T-helper 1 cell treated with Interleukin-12 subunit alpha and Interleukin-12 subunit beta and Interleukin-4 antibody, amounts not matched to agents 30 ng/mL and 1 ng/mL, for 36 hours (primary cell): ENCODE data around the gene CIB2. TPM values are rescaled to one million over a fixed set of nuclear protein-coding genes. Genes with fewer than 3 reads are reported as not detected.

Source experiments
- intact Hi-C: fragments of 100-400 bp; cut with micrococcal nuclease; formaldehyde crosslinking; loops from one replicate; pipeline ENCODE4 v1.15.1; 2024
- total RNA-seq: library from RNA; stranded (reverse); gene quantifications from 2 replicates; pipeline ENCODE4 v1.2.3, GENCODE V29; 2022

CIB2 gene
- total RNA-seq, 1 donor from 2014 or later = 1.9 TPM

GRCh38 chr15:78088773-78089080 is 42.5 kb downstream of the CIB2 start:
- intact Hi-C loops = no loop called here

- intact Hi-C loops = no loop called here
Observed at GRCh38 chr15:78087951-78088772, 43.1 kb downstream of the CIB2 start.

DNA sequence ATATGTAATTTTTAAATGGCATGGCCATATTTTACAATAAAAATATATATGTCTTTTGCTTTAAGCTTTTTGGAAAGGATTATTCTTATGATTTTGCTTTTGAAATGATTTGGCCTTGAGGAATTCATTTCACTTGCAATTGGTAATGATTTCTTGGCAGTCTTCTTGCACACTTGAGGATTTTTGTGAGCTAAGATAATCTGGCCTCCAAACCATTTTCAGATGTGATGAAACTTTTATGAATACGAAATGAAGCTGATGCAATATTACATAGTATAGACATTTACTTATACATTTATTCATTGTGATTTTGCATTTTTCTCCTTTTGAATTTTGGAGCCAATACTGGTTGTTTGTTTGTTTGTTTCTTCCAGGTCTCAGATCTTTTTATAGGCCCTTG is 45.3 kb downstream of the CIB2 start:
- intact Hi-C loops = no loop called here

DNA sequence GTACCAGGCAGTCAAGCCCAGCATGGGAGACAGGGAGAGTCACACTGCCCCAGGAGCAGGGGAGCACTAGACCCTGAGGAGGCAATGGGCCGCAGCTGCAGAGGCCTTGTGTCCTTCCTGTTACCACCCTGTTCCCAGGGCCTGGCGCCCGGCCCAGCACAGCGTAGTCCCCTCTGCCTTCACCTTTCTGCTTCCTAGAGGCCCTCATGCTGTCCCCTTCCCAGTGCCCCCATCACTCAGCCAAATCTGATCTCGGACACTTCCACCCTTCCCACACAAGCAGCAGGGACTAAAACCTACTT is 46.8 kb downstream of the CIB2 start:
- intact Hi-C loops = no loop called here

- intact Hi-C loops = no loop called here
Observed at GRCh38 chr15:78083687-78084448, 47.4 kb downstream of the CIB2 start.

DNA sequence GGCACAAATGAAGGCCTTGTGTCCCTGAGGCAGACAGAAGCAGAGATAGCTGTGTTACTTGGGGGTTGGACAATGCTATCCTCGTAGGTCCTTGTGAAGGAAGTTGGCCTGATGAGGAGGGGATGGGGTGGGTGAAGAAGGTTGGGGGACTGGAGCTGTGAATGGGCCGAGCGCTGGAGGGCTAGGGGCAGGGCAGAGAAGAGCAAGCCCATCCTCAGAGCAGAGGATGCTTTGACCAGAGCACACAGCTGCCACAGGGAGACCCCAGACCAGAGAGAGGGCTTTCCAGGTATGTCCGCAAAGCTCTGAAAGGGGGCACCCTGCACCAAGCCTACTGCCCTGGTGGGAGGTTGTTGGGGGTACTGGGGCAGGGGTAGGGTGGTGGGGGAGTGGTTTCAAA is 48.1 kb downstream of the CIB2 start:
- intact Hi-C loops = no loop called here

- intact Hi-C loops = no loop called here
Observed at GRCh38 chr15:78082743-78083110, 48.5 kb downstream of the CIB2 start.

DNA sequence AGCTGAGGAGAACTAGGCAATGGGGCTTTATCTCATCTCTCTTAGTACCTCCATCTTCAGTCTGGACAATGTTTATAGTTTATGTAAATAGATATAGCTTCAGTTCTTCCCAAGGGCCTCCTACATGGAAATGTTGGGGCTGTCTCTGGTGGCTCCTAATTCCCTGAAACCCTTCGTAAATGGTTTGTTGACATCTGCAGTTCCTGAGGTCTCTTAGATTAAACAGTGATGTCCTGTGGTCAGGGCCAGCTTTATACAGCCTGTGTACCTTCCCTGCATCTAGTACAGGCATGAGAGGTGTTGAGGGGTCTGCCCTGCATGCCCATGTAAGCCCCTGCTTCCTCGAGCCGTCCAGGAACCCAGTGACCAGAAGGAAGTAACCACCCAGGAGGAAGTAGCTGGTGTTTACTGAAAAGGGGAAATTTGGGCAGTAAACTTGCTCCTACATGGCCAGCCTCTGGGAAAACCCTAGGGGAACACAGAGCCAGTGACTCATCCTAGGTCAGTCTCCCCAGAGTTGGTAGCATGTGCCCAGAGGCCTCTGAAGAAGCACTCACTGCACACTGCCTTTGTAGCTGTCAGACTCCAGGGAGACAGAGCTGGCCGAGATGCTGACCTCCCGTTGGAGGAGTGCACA is 49.0 kb downstream of the CIB2 start:
- intact Hi-C loops = no loop called here

GRCh38 chr15:78080088-78080460 is 51.2 kb downstream of the CIB2 start:
- intact Hi-C loops = no loop called here

- intact Hi-C loops = loop anchor here (5.0 kb wide), 1 partner anchor 62 kb away; no protein-coding TSS in a partner anchor
Observed at GRCh38 chr15:78079298-78080087, 51.8 kb downstream of the CIB2 start.

DNA sequence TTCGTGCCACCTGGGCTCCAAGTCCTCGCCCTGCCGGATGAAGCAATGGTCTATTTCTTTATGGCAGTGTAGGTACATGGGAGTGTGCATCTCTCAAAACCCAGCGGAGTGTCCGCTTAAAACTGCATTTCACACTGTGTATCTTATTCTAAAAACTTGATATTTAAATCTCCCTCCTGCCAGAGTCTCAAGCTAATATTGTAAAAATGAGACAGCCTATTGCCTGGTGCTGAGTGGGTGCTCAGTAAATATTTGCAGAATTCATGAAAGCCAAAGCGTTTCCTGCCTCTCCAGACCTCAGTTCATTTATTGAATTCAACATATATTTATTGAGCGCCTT is 53.4 kb downstream of the CIB2 start:
- intact Hi-C loops = loop anchor here (1.0 to 5.0 kb wide), 6 partner anchors 25 to 71 kb away; partner anchors contain the start of gene IDH3A

DNA sequence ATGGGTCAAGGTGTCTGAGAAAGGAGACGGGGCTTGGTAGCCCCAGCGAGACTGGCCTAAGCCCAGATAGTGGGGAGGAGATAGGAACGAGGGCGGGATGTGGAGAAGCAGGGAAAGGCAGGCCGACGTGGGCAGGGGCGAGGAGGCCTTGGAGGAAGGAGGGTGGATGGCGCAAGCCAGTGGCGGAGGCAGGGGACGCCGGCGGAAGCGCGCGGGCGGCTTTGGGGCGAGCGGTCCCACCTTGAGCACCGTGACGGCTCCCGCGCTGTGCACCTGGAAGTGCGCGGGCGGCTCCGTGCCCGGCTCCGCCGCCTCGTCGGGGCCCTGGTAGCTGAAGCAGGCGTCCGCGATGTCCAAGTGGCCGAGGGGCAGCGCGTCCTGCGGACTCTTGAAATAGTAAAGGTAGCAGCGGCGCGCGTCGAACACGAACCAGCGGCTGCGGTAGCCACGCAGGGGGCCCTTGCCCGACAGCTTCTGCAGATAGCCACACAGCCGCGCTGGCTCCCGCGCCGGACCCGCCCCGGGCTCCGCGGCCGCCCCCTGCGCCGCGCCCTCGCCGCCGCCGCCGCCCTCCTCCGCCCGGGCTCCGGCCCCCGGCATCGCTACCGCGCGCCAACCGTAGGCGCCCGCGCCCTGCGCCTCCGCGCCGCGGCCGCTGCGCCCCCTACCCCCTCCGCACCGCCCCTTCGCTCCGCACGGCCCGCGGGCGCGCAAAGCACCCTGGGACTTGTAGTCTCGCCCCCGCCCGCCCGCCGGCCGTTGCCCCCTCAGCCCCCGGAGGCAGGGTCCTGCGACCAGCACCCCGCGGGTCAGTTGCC is 54.0 kb downstream of the CIB2 start, which contains the start of gene TBC1D2B:
Gene TBC1D2B, minus strand, starts transcription at position 659 of the 818 bp plus-strand sequence. Its CDS starts 59 bp downstream, at position 600.
- intact Hi-C loops = loop anchor here (1.0 to 5.0 kb wide), 6 partner anchors 26 to 72 kb away; partner anchors contain the start of gene IDH3A

DNA sequence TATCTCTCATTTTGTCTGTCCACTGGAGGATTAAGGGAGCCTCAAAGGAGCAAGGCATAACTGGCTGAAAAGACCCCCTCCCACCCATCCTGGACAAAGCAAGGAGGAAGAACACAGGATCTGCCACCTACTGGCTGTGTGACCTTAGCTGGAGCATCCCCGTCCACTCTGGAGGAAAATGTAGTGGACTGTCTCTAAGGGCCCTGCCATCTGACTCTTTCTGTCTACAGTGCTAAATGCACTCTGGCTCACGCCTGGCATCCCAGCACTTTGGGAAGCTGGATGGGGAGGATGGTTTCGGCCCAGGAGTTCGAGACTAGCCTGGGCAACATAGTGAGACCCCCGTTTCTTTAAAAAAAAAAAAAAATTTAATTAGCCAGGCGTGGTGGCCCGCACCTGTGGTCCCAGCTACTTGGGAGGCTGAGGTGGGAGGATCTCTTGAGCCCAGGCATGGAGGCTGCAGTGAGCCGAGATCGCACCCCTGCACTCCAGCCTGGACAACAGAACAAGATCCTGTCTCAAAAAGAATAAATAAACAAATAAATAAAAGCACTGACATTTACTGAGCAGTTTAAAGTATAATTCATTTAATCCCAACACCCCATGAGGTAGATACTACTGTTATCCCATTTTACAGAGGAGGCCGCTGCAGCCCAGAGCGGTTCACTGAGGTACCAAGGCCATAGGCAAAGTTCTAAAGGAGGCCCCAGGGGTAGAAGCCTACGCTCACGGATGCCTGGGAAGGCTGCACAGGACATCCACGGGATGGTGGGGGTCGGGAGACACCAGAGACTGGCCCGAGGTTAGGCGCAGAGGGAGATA is 54.8 kb downstream of the CIB2 start:
- intact Hi-C loops = loop anchor here (1.0 to 5.0 kb wide), 6 partner anchors 26 to 73 kb away; partner anchors contain the start of gene IDH3A

- intact Hi-C loops = loop anchor here (2.0 to 5.0 kb wide), 2 partner anchors 25 to 58 kb away; no protein-coding TSS in a partner anchor
Observed at GRCh38 chr15:78075490-78076230, 55.6 kb downstream of the CIB2 start.

DNA sequence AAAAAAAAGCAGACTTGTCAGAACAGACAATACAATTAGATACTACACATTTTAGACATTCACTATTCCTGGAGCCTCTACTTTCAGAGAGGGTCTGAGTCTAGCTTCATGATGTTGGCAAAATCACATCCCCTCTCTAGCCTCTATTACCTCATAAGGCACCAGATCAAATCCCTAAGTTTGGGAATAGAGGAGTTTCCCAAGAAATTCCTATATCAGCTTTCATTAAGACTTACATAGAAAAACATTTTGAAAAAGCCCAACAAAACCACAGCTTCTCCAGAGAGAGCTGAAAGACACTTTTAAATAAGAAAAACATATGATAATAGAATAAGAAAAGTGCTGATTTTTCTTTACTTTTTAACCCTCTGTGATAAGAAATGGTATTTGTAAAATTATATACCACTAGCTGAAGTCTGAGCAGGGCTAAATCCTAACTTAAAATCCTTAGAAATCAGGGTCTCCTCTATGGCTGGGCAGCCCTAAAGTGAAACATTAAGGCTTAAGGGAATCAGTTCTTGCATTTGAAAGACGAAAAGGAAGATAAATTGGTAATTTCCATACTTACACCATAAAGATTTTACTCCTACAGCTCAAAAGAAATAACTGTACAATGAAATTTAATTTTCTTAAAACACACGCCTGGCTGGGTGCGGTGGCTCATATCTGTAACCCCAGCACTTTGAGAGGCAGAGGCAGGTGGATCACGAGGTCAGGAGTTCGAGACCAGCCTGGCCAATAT is 58.0 kb downstream of the CIB2 start:
- intact Hi-C loops = no loop called here

DNA sequence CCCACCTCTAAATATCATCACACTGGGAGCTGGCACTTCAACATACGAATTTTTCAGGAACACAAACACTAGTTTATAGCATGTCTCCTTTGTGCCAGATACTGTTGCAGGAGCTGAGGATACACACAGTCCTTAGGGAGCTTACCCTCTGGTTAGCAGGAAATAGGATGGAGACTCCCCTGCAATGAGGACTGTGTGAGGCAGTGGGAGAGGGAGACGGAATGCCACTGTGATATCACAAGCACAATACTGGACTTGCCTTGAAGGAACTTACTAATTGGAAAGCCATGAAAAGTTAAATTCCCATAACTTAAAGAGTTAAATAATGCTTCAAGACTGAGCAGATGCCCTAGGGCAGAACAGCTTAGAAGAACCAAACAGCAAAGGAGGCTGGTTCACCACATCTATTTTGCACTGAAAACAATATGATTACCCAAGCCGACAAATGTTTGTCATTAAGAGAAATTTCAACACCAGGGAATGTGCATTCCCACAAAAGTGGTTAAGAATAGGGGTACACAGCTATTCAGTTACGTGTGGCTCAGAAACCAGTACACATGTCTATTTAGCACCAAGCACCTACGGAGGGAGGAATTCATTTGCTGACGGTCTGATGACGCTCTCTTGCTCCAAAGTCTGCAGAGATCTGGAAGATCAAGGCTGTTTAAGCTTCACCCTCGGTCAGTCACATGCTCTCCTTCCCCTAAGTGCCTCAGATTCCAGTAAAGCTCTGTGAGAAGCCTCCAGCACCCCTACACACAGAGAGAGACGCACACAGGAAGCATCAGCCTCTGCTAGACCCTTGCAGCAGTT is 59.0 kb downstream of the CIB2 start:
- intact Hi-C loops = loop anchor here (1.0 kb wide), 1 partner anchor 10 kb away; no protein-coding TSS in a partner anchor

DNA sequence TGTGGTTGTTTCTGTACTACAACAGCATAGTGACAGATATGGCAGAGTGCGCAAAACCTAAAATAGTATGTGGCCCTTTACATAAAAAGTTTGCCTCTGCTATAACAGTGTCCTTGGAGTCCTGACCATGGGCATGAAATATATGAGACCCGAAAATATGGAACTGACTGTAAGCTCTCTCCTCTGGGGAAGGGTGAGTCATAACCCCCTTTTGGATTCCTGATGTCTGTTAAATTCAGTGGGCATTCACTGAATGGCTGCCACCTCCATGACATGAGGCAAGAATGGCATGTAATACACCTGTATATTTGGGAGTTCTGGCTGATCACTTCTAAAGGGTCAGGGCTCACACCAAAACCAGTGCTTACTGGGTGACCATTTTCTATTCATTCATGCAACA is 59.9 kb downstream of the CIB2 start:
- intact Hi-C loops = no loop called here
